MCF 10A (cell line): ENCODE results near the gene SCAPER. TPM values are rescaled to one million over a fixed set of nuclear protein-coding genes. Genes with fewer than 3 reads are reported as not detected.

ENCODE experiments used
- BruUV-seq: library from RNA; stranded (reverse); fragments of 400-500 nt; replicated peaks from 2 replicates; lab custom pipeline; 2021; lab: Mats Ljungman, UMichigan
- CTCF ChIA-PET: fragments of 300-600 bp; sonication (Branson Sonifier 250); formaldehyde crosslinking; extraction: SDS; loops from one replicate; lab custom pipeline; 2021; ENCODE audit warnings: antibody characterized with exemption, inconsistent platforms; lab: Yijun Ruan, JAX
- POLR2A ChIA-PET: fragments of 300-600, 350-650 bp; sonication (Branson Sonifier 250); formaldehyde crosslinking; extraction: SDS; loops from one replicate; lab custom pipeline; 2020; ENCODE audit warnings: antibody characterized with exemption, inconsistent platforms; lab: Yijun Ruan, JAX
- DNase-seq: peaks from one replicate; pipeline ENCODE4 v3.0.0-alpha.2; 2018; ENCODE audit not compliant: unreplicated experiment
- H3K27ac Mint-ChIP-seq: one replicate; pipeline ENCODE4 v1.8.0; 2022; ENCODE audit warnings: mild to moderate bottlenecking, low read depth, mixed read lengths; ENCODE audit not compliant: unreplicated experiment
- H3K27me3 Mint-ChIP-seq: one replicate; pipeline ENCODE4 v1.8.0; 2022; ENCODE audit warnings: mixed read lengths; ENCODE audit not compliant: insufficient read depth, unreplicated experiment
- H3K36me3 Mint-ChIP-seq: one replicate; pipeline ENCODE4 v1.8.0; 2022; ENCODE audit warnings: mild to moderate bottlenecking, moderate library complexity, mixed read lengths; ENCODE audit not compliant: insufficient read depth, unreplicated experiment
- H3K4me1 Mint-ChIP-seq: one replicate; pipeline ENCODE4 v1.8.0; 2022; ENCODE audit warnings: mixed read lengths; ENCODE audit not compliant: insufficient read depth, unreplicated experiment
- H3K4me3 Mint-ChIP-seq: one replicate; pipeline ENCODE4 v1.8.0; 2022; ENCODE audit warnings: mild to moderate bottlenecking, moderate library complexity, mixed read lengths; ENCODE audit not compliant: unreplicated experiment
- H3K9me3 Mint-ChIP-seq: one replicate; pipeline ENCODE4 v1.8.0; 2022; ENCODE audit warnings: mixed read lengths; ENCODE audit not compliant: unreplicated experiment
- CTCF ChIP-seq: fragments of 200-600 bp; IDR thresholded peaks from one replicate; pipeline ENCODE4 v1.8.0; 2022; ENCODE audit warnings: antibody characterized with exemption, mild to moderate bottlenecking; ENCODE audit not compliant: unreplicated experiment
- intact Hi-C: fragments of 100-400 bp; cut with micrococcal nuclease; formaldehyde crosslinking; loops from 2 replicates; pipeline ENCODE4 v1.14.1; 2022
- total RNA-seq: library from RNA; stranded (reverse); gene quantifications from 2 replicates; pipeline ENCODE4 v1.2.3, GENCODE V29; 2022

SCAPER gene
- total RNA-seq, 1 experiment from 2014 or later: 9.5 TPM

GRCh38 chr15:76684002-76684401 lies 221.1 kb downstream of the SCAPER start:
- no peak overlapping the region for H3K4me3 Mint-ChIP-seq
- TF ChIP-seq CTCF: no peak
- no peak overlapping the region for H3K27ac Mint-ChIP-seq
- H3K4me1 Mint-ChIP-seq: no peaks in the 10 kb centered on the region
- no peaks in the 10 kb centered on the region for H3K27me3 Mint-ChIP-seq
- no peak for DNase-seq
- intact Hi-C loops: no loop called here
- no peaks in the 10 kb centered on the region for H3K36me3 Mint-ChIP-seq
- CTCF ChIA-PET: no interaction called here
- POLR2A ChIA-PET: no interaction called here
- no TSS peak for BruUV-seq
- H3K9me3 Mint-ChIP-seq: no peaks in the 10 kb centered on the region

DNA sequence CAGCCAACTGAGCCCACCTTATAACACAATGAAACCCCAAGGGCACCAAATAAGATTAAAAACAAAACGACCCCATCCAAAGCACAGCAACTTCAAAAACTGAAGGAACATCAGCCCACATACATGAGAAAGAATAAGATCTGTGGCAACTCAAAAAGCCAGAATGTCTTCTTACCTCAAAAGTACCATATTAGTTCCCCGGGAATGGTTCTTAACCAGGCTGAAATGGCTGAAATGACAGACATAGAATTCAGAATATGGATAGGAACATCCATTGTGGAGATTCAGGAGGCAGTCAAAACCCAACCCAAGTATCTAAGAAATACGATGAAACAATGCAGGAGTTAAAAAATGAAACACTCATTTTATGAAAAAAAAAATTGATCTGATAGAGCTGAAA lies 222.3 kb downstream of the SCAPER start:
- no peaks in the 10 kb centered on the region for H3K36me3 Mint-ChIP-seq
- H3K27me3 Mint-ChIP-seq: no peaks in the 10 kb centered on the region
- H3K9me3 Mint-ChIP-seq: no peaks in the 10 kb centered on the region
- ChIA-PET CTCF (interaction anchor here (0.8 kb wide), 1 partner anchor 15 kb away, joined by 3 read pairs; no protein-coding TSS in a partner anchor), POLR2A (no interaction called here)
- no peak overlapping the region for H3K27ac Mint-ChIP-seq
- DNase-seq: no peak
- intact Hi-C loops: no loop called here
- no TSS peak for BruUV-seq
- no peak for TF ChIP-seq CTCF
- no peaks in the 10 kb centered on the region for H3K4me1 Mint-ChIP-seq
- no peak overlapping the region for H3K4me3 Mint-ChIP-seq

GRCh38 chr15:76682259-76682658 lies 222.9 kb downstream of the SCAPER start:
- no peak for TF ChIP-seq CTCF
- Mint-ChIP-seq H3K27ac (no peak overlapping the region), H3K9me3 (no peaks in the 10 kb centered on the region), H3K27me3 (no peaks in the 10 kb centered on the region), H3K4me3 (no peak overlapping the region), H3K4me1 (no peaks in the 10 kb centered on the region), H3K36me3 (no peaks in the 10 kb centered on the region)
- BruUV-seq: no TSS peak
- DNase-seq: no peak
- POLR2A ChIA-PET: no interaction called here
- intact Hi-C loops: no loop called here
- CTCF ChIA-PET: no interaction called here

- Mint-ChIP-seq H3K9me3 (no peaks in the 10 kb centered on the region), H3K27ac (no peak overlapping the region), H3K4me3 (no peak overlapping the region), H3K36me3 (no peaks in the 10 kb centered on the region), H3K4me1 (no peaks in the 10 kb centered on the region), H3K27me3 (no peaks in the 10 kb centered on the region)
- TF ChIP-seq CTCF: no peak
- BruUV-seq: no TSS peak
- intact Hi-C loops: no loop called here
- DNase-seq: no peak
- POLR2A ChIA-PET: no interaction called here
- CTCF ChIA-PET: no interaction called here
Measured at GRCh38 chr15:76678766-76679165, 226.4 kb downstream of the SCAPER start.
